Anterior cingulate cortex (tissue), 58 donors: Measurements from ENCODE around the gene ZNF705A.
"Not testable (repeated sequence)": the region's sequence is repeated elsewhere in the genome, so short reads cannot be mapped to it uniquely, and the experiment has no call there.

Source experiments
- DNase-seq, 58 donors: peaks; one replicate each; lab custom pipeline; 2025; lab: John Stamatoyannopoulos, UW

ZNF705A gene

DNA sequence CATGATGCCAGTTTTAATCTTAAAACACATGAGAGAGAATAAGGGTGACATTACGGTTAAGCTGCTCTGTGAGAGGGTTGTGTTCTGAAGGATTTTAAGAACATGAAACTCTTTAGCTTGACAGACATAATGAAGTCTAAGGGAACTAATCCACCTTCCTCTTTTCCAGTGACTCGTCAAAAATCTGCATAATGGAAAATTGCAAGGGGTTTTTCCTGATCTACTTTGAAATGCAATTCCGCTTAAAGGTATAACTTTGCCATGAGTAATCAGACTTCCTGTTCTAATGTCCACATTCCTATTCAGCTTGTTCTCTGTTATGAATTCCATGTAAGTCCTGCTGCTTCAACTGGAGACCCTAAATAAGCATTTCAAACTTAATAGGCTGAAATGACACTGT is at the start of gene ZNF705A:
ZNF705A (plus strand) TSS at position 171 of the 400 bp plus-strand sequence. CDS start 15,611 bp downstream, outside the sequence.
- no peak for DNase-seq

DNA sequence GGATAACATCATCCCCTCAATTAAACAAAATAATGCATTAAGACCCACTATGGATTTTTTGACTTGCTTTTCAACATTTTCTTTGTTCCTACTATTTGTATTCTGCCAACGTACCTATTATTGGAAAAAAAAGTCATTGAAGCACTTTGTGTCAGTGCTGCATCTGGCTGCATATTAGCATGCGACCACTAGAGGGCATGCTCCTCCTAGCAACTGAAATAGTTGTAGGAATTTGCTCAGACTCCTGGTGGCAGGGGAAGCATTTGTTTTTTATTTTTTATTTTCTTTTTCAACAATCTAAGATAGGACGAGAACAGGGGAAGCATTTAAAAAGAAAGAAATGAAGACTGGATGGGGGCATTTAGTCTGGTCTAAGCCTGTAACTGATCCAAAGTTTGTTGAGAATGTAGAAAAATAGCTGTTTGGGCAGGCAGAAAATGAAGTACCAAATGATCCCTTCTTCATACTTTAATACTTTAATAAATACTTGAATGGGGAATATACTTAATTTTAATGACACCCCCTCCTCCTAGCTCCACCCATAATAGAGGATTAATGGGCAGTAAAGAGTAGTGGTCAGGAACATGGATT is 47.9 kb upstream of the ZNF705A start:
- DNase-seq: peak in 54 of 58 donors; percentile 1 to 85 (median 46)

DNA sequence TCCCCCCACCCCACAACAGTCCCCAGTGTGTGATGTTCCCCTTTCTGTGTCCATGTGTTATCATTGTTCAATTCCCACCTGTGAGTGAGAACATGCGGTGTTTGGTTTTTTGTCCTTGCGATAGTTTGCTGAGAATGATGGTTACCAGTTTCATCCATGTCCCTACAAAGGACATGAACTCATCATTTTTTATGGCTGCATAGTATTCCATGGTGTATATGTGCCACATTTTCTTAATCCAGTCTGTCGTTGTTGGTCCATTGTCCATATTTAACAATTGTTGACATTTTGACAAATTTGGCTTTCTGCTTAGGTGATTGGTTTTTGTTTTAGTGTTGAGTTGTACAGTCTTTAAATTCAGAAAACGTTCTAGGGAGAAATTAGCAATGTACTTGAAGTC is 43.7 kb upstream of the ZNF705A start:
- DNase-seq: not testable (repeated sequence)

DNA sequence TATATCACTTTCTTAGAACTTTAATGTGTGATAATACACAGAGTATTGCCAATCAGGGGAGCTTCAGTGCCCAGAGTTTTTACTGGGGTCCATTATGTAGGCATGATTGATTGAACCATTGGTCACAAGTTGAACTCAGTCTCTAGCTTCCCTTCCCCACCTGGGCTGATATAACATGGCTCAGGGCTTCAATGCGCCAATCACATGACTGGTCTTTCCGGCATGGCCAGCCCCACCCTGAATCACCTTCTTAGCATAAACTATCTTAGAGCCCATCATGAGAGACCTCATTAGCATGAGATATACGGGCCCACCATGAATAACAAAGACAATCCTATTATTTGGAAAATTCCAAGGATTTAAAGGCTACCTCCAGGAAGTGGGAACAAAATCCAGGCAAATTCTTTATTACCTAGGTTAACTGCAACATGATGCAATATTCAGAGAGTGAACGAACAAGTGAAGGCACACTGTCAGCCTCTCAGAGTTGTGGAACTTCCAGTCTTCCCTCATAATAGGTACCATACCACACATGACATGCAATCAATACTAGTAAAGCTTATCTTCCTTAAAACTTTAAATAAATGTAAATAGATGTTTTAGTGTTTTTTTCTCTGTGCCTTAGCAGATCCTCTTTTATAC is 36.6 kb upstream of the ZNF705A start:
- DNase-seq: no peak

DNA sequence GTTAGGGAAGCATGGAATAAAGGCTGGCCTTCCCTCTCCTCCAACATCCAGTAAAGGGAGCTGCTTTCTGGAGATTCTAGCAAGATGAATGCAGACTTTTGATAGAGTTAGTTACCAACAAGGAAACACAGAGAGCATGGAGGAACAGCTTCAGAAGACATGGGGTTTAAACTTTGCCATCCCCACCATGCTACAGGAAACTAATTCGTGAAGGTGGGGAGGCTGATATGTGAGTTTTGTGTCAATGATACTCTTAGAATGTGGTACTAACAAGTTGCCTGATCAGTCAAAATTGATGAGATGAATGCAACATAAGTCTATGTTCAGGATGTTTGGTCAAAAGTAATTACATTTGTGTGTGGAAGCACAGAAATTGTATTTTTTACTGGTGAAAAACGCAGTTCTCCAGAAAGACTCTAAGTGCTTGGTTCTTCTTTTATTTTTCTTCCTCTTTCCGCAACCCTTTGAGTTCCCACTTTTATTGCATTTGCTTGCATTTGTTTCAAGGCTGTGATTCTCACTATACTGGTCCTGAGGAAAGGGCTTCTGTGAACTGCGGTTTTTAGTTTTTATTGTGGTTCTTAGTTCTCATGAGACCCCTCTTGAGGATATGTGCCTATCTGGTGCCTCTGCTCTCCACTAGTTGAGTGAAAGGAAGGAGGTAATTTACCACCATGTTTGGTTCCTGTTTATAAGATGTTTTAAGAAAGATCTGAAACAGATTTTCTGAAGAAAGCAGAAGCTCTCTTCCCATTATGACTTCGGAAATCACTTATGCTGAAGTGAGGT is 33.5 kb upstream of the ZNF705A start, which contains the start of gene CLEC4A:
CLEC4A (plus strand) TSS at position 494 of the 789 bp plus-strand sequence; CDS start at position 756, 262 bp downstream.
- DNase-seq: no peak

DNA sequence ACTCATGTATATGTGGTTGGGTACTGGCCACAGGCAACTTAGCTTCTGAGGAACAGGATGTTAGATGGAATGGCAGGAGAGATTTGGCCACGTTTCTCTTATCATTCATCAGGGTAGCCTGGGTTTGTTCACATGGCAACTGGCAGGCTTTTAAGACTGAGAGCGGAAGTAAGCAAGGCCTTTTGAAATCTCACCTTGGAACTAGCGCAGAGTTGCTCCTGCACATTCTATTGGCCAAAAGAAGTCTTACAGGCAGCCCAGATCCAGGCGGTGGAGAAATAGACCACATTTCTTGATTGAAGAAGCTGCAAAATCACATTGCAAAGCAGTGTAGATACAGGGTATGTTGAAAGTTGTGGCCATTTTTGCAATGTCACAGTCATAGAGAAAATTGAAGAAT is 29.7 kb upstream of the ZNF705A start:
- no peak for DNase-seq

DNA sequence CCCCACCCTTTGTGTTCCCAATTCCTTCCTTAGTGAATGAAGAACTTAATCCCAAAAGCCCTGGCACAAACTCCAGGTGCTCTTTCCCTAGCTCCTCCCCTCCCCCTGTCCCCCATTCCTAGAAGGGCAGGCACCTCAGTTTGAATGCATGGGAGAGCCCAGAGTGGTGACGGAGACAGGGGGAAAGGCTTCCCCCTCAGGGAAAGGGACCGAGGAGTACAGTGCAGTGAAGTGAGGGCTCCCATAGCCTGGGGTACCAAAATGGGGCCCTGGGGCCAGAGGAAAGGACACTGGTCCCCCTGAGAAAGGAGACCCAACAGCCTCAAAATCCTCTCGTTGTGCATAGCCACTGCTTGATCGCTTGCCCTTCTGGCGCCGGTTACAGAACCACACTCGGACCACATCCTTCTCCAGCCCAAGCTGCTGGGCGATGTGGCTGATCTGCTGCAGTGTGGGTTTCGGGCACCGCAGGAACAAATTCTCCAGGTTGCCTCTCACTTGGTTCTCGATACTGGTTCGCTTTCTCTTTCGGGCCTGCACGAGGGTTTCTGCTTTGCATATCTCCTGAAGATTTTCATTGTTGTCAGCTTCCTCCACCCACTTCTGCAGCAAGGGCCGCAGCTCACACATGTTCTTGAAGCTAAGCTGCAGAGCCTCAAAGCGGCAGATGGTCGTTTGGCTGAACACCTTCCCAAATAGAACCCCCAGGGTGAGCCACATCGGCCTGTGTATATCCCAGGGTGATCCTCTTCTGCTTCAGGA is 23.0 kb upstream of the ZNF705A start:
- peak in 1 of 58 donors; percentile 6 for DNase-seq

DNA sequence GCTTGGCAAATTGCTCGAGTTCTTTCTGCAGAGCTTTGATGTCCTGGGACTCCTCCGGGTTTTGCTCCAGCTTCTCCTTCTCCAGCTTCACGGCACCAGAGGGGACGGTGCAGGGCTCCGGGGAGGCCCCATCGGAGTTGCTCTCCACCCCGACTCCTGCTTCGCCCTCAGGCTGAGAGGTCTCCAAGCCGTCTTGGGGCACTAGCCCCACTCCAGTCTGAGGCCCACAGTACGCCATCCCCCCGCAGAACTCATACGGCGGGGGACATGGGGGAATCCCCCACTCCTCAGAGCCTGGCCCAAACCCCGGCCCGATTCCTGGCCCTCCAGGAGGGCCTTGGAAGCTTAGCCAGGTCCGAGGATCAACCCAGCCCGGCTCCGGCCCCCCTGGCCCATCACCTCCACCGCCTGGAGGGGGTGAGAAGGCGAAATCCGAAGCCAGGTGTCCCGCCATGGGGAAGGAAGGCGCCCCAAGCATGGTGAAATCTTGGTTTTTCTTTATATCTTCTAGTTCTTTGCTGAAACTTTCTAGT is 22.4 kb upstream of the ZNF705A start:
- DNase-seq: not testable (repeated sequence)

DNA sequence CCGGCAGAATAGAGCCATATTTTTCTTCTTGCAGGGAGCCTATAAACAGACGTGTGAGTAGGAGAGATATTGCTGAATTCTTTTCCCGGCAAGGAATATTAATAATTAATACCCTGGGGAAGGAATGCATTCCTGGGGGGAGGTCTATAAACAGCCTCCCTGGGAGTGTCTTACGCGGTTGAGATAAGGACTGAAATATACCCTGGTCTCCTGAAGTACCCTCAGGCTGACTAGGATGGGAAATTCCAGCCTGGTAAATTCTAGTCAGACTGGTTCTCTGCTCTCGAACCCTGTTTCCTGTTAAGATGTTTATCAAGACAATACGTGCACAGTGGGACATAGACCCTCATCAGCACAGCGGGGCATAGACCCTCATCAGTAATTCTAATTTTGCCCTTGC is 15.2 kb upstream of the ZNF705A start:
- DNase-seq: not testable (repeated sequence)

DNA sequence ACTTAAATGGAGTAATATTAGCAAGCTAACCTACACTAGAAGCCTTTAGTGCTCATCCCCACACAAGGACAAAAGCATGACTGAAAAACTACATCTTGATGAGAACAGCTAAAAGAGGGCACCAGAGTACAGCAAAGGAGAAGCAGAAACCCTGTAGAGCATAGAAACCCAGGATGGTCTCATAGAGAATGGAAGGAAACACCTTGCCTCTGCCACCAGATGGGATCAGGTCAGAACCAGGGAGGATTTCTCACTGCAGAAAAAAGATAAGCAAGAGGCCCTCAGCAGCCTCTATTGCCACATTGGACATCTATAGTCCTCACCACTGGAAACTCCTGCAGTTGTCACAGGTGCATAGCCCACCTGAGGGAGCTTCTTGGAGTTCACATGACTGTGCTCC is 13.6 kb upstream of the ZNF705A start:
- DNase-seq: no peak

DNA sequence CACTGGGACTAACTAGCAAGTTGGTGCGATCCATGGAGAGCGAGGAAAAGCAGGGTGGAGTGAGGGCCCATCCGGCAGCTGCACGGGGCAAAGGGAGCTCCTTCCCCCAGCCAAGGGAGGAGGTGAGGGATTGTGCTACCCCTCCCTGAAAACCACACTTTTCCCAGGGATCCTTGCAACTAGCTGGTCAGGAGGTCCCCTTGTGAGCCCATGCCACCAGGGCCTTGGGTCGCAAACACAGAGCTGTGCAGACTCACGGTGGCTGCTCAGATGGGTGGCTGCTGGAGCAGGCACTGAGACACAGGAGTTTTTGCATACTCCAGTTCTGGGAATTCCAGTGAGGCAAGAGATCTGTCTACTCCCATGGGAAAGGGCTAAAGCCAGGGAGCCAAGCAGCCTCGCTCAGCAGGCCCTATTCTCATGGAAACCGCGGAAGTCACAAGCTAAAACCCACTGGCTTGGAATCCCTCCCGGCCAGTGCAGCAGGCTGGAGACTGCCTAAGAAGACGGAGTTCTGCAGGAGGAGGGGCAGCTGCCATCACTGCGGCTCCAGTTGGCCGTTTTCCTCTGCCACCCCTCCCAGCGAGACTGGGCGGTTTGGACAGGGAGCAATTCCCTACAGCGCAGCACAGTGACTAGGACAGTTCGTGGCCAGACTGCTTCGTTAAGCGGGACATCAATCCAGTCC is 10.9 kb upstream of the ZNF705A start:
- DNase-seq: peak; percentile 7 to 87 (median 64)

DNA sequence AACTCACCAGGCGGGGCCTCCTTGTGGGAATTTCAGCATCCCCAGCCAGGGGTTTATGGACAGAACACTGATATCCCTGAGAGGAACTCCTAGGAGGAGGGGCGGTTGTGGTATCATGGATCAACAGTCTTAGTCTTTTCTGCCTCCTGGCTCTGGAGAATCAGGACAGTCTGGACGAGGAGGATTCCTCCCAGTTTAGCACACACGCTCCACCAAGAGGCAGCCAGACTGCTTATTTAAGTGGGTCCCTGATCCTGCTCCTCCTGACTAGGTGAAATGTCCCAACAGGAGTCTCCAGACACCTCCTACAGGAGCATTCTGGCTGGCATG is 10.4 kb upstream of the ZNF705A start:
- no peak for DNase-seq

DNA sequence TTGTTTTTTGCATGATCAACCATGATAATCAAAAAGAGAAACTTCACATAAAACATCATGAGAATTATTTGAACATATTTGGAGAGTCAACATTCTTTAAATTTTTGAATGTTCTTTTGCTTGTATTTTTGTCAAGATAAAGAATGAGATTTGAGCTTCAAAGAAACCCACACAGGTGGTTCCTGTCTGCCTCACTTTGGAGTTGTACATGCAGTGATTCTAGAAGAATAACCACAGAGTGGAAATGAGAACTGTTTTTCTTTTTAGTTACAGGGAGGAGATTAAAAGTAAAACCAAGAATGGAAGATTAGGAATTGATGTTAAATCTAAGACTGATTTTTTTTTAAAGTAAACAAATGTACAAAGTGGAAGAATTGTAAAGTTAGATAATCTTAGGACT is 2.3 kb upstream of the ZNF705A start:
- DNase-seq: no peak

DNA sequence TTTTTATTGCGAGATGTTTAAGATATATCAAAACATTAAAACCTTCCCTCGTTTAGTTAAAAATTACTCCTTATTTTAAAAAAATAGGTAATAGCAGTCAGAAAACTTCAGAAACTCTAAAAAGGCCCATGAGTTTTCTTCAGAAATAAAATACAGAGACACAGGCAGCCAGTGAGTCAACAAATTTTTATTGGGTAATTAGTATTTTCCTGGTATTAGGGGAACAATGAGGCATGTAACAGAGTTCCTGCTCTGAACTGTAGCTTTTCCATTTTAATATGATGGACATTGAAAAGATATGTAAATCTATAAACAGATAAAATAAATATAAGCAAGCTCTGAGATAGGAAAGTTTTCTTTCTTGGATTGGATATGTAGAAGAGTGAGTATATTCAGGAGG is 399 bp upstream of the ZNF705A start:
- DNase-seq: no peak

DNA sequence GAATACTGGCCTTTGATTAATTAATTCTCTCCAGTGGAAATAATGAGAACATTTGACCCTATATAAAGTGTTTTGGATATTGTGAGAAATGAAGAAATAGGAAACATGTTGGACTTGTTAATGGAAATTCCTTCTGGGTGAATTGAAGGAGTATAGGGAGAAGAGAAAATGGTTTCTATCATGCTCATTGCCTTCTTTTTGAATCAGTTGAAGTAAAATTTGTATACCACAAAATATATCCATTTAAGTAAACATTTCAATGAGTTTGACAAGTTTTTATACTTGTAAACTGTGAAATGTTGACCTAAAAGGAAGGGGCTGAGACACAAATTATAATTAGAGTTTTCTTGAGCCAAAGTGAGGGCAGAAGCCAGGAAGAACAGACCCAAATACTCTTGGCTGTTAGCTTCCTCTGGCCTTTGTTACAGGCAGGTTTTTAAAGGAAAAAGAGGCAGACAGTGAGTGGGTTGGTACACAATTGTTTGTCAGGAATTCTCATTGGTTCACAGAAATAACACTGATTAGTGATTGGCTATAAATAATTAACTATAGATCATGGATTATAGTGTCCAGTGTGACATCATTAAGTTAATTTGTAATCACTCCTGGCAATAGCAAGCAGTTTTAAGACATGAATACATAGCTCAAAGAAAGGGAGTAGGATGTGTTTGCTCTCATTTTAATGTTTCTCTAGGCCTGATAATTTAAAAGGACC is 826 bp downstream of the ZNF705A start:
- DNase-seq: no peak

DNA sequence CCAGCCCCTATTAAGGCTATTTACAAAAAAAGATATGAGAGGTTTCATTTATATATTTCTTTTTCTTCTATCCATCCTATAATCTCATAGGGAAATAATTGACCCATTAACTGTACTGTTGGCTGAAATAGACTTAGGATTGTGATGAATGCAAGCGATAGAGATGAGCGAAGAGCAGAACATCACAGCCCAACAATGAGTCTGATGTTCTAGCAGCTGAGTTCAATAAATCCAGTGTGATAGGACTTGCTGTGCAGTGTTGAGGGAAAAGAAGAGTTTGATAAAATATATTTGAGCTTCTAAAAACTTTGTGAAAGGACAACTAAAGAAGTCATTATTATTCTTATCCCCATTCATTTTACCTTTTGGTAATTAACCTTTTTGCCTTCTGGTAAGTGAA is 16.1 kb downstream of the ZNF705A start:
- peak in 1 of 58 donors; percentile 12 for DNase-seq

DNA sequence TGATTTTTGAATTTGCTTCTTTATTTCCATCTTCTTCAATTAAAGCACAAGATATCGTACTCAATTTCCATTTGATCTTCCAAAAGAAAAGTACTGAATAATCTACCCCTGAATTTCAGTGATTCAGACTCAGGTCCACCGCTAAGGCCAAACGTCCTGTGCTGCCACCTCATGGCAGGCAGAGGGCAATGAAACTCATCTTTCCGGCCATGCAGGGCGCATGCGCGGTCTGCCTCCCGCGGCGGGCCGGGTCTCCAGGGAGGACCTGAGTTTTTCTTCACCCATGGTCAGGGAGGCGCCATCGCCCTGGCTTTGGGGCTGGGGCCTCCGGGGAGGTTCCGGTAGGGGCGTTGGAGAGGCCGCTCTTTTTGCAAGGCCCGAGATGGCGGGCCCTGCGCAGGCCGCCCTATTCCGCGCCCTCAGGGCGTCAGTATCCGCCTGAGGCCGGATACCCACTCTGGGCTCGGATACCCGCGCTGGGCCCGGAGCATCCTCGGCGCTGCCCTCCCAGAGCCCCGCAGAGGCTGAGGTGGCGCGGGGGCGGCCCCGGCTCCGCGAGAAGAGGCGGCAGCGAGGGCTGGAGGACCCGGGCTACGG is 23.3 kb downstream of the ZNF705A start:
- peak; percentile 13 to 89 (median 72) for DNase-seq

DNA sequence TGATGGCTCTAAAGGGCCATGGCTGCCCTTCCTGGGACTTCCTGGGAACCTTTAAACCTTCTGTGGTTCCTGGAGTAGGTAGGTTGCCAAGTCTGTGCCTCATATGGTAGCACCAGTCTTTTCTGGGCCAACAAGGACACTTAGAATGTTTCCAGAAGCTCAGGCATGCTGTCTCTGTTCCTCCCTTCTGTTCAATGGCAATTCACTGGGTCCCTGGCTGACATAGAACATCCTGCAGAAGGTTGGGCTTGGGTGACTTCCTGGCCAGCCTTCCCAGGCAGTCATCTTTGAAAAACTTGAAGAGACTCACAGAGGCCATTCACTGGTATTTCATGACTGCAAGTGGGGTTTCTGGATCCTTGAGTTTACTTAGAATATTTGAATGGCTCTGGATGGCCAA is 24.5 kb downstream of the ZNF705A start:
- DNase-seq: peak in 1 of 58 donors; percentile 7

DNA sequence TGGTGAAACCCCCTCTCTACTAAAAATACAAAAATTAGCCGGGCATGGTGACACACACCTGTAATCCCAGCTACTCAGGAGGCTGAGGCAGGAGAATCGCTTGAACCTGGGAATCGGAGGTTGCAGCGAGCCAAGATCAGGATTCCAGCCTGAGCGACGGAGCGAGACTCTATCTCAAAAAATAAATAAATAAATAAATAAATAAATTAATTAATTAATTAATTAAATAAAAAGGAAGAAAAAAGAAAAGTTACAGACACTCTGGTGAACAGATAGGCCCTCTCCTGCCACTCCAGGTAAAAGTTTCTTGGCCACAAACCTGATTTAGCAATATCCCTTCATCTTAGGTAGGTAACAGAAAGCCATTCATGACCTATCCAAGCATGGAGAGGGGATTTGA is 26.1 kb downstream of the ZNF705A start:
- not testable (repeated sequence) for DNase-seq
